Breast epithelium (tissue), 4 donors: Measurements from ENCODE around the gene SPRED2. TPM values are rescaled to one million over a fixed set of nuclear protein-coding genes. Genes with fewer than 3 reads are reported as not detected.
A peak's percentile ranks its signal among the peaks of the same experiment; 100 is the strongest.

ENCODE experiments used
- DNase-seq, 2 donors: peaks; one replicate each; pipeline ENCODE4 v3.0.0-alpha.2; 2019; ENCODE audit warnings: low spot score in 2 of 2
- H3K27ac ChIP-seq, 2 donors: fragments of 200-600 bp; sonication (generic) in 1 of 2; one replicate each; pipeline ENCODE4 v1.5.1; 2016 to 2019; ENCODE audit warnings: mild to moderate bottlenecking in 1 of 2
- H3K27me3 ChIP-seq, 2 donors: fragments of 200-600 bp; sonication (generic) in 1 of 2; one replicate each; pipeline versions ENCODE4 v1.5.1 to v1.6.0; 2017 to 2019; ENCODE audit warnings: control low read depth in 1 of 2, mild to moderate bottlenecking in 1 of 2
- H3K36me3 ChIP-seq: fragments of 200-600 bp; one replicate; pipeline ENCODE4 v1.5.1; 2019
- H3K4me1 ChIP-seq, 2 donors: fragments of 200-600 bp; sonication (generic); one replicate each; pipeline ENCODE4 v1.5.1; 2016 to 2019; ENCODE audit warnings: control low read depth in 1 of 2
- H3K4me3 ChIP-seq, 3 donors: fragments of 200-600 bp; sonication (generic); 1 replicate in 2 of 3; 2 replicates in 1 of 3; pipeline ENCODE4 v1.5.1; 2016 to 2019; ENCODE audit warnings: mild to moderate bottlenecking in 3 of 3, moderate library complexity in 2 of 3
- H3K9me3 ChIP-seq, 2 donors: fragments of 200-600 bp; sonication (generic) in 1 of 2; one replicate each; pipeline ENCODE4 v1.5.1; 2016 to 2019; ENCODE audit warnings: control low read depth in 1 of 2
- CTCF ChIP-seq, 3 donors: fragments of 450-650 bp; IDR thresholded peaks; one replicate each; pipeline ENCODE4 v1.5.1; 2016 to 2017; ENCODE audit warnings: antibody characterized with exemption in 3 of 3, mild to moderate bottlenecking in 3 of 3, moderate library complexity in 3 of 3
- POLR2A ChIP-seq: fragments of 450-650 bp; IDR thresholded peaks from one replicate; pipeline ENCODE4 v1.6.1; 2016; ENCODE audit warnings: antibody characterized with exemption, mild to moderate bottlenecking, moderate library complexity
- POLR2AphosphoS5 ChIP-seq, 3 donors: sonication (generic); formaldehyde crosslinking; IDR thresholded peaks; one replicate each; pipeline ENCODE4 v1.6.1; 2017; ENCODE audit warnings: antibody characterized with exemption in 3 of 3
- intact Hi-C: fragments of 100-400 bp; cut with DNase I; formaldehyde crosslinking; loops from one replicate; pipeline ENCODE4 v1.15.1; 2023; ENCODE audit warnings: low total_unique reads
- total RNA-seq, 3 donors: library from RNA; depleted of rRNA; stranded (reverse); fragments of >200 nt; gene quantifications; one replicate each; pipeline ENCODE4 v1.1.0, GENCODE V29; 2016

SPRED2 gene
- total RNA-seq, 3 donors from 2014 or later, result 14.6 to 25.2 (median 25.2) TPM

DNA sequence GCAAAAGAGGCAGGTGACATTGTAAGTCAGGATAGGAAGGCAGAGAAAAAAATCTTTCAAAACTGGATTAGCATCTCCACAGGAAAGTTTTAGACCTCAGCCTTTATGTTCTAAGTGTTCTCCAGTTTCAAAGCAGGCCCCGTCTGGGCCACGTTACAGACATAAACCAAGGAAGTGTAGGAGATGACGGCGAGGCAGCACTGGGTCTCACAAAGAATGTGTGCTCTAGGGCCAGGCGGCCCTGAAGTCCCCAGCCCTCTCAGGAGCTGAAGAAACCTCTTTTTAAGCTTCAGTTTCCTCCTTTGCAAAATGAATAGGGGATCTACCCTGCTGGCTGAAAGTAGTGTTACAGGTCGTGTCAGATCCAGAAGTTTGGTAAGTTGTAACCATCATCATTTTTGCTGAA lies 81.7 kb downstream of the SPRED2 start:
- DNase-seq, result no peak
- H3K4me3 ChIP-seq, result no peak overlapping the region
- peaks cover 4 to 10% of the 10 kb centered on the region in 2 donors for H3K4me1 ChIP-seq
- H3K27me3 ChIP-seq, result no peaks in the 10 kb centered on the region
- H3K27ac ChIP-seq, result peak overlapping the region; percentile 3 to 72
- no peak for TF ChIP-seq POLR2AphosphoS5 (IDR thresholded peaks at IDR 0.05)
- TF ChIP-seq CTCF (IDR thresholded peaks at IDR 0.05), result peak in 1 of 3 donors; percentile 16
- H3K36me3 ChIP-seq, result no peaks in the 10 kb centered on the region
- no peaks in the 10 kb centered on the region for H3K9me3 ChIP-seq
- intact Hi-C loops, result no loop called here

GRCh38 chr2:65349863-65350262 lies 82.5 kb downstream of the SPRED2 start:
- TF ChIP-seq POLR2A (no peak), POLR2AphosphoS5 (IDR thresholded peaks at IDR 0.05) (no peak), CTCF (IDR thresholded peaks at IDR 0.05) (no peak)
- no peak for DNase-seq
- intact Hi-C loops, result loop anchor here (5.0 kb wide), 1 partner anchor 1008 kb away; no protein-coding TSS in a partner anchor
- H3K36me3 ChIP-seq, result no peaks in the 10 kb centered on the region
- no peaks in the 10 kb centered on the region for H3K9me3 ChIP-seq
- H3K4me3 ChIP-seq, result peak overlapping the region in 1 of 3 donors; percentile 24
- peak overlapping the region; percentile 3 to 72 for H3K27ac ChIP-seq
- H3K4me1 ChIP-seq, result peaks cover 4 to 9% of the 10 kb centered on the region in 2 donors
- no peaks in the 10 kb centered on the region for H3K27me3 ChIP-seq

DNA sequence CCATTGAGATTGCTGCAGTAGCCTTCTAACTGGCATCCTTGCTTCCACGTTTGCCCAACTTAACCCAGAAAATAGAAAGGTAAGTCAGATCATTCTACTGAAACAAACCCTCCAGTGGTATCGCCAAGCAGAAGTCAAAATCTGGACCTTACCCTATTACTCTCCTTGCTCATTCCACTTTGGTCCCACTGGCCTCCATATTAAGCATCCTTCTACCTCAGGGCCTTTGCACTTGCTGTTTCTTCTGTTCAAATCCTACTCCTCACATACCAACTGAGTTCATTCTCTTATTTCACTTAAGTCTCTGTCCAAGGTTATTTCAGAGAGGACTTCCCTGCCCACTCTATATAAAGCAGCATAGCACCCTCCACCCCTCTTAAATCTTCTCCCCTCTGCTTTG lies 84.5 kb downstream of the SPRED2 start:
- intact Hi-C loops, result loop anchor here (5.0 kb wide), 1 partner anchor 1006 kb away; no protein-coding TSS in a partner anchor
- no peak overlapping the region for H3K27ac ChIP-seq
- H3K36me3 ChIP-seq, result no peaks in the 10 kb centered on the region
- no peaks in the 10 kb centered on the region for H3K27me3 ChIP-seq
- H3K4me1 ChIP-seq, result peaks cover 4 to 5% of the 10 kb centered on the region in 2 donors
- no peak for DNase-seq
- TF ChIP-seq CTCF (IDR thresholded peaks at IDR 0.05) (no peak), POLR2A (no peak), POLR2AphosphoS5 (IDR thresholded peaks at IDR 0.05) (no peak)
- no peaks in the 10 kb centered on the region for H3K9me3 ChIP-seq
- no peak overlapping the region for H3K4me3 ChIP-seq

GRCh38 chr2:65345631-65346030 lies 86.8 kb downstream of the SPRED2 start:
- H3K4me1 ChIP-seq, result peaks cover 4 to 5% of the 10 kb centered on the region in 2 donors
- no peak overlapping the region for H3K4me3 ChIP-seq
- DNase-seq, result no peak
- TF ChIP-seq POLR2A (no peak), CTCF (IDR thresholded peaks at IDR 0.05) (no peak), POLR2AphosphoS5 (IDR thresholded peaks at IDR 0.05) (no peak)
- H3K27me3 ChIP-seq, result no peaks in the 10 kb centered on the region
- intact Hi-C loops, result loop anchor here (5.0 kb wide), 1 partner anchor 1003 kb away; no protein-coding TSS in a partner anchor
- no peaks in the 10 kb centered on the region for H3K9me3 ChIP-seq
- no peak overlapping the region for H3K27ac ChIP-seq
- H3K36me3 ChIP-seq, result no peaks in the 10 kb centered on the region

GRCh38 chr2:65344689-65345088 lies 87.7 kb downstream of the SPRED2 start:
- H3K4me3 ChIP-seq, result no peak overlapping the region
- TF ChIP-seq POLR2A (no peak), POLR2AphosphoS5 (IDR thresholded peaks at IDR 0.05) (no peak), CTCF (IDR thresholded peaks at IDR 0.05) (no peak)
- no peak for DNase-seq
- H3K27ac ChIP-seq, result no peak overlapping the region
- H3K9me3 ChIP-seq, result no peaks in the 10 kb centered on the region
- peaks cover 0 to 2% of the 10 kb centered on the region in 2 donors for H3K4me1 ChIP-seq
- no peaks in the 10 kb centered on the region for H3K27me3 ChIP-seq
- intact Hi-C loops, result loop anchor here (5.0 kb wide), 1 partner anchor 1002 kb away; no protein-coding TSS in a partner anchor
- H3K36me3 ChIP-seq, result no peaks in the 10 kb centered on the region
